Progenitor cell of endocrine pancreas (in vitro differentiated cells): Measurements from ENCODE around the gene TFAP2E. TPM values are rescaled to one million over a fixed set of nuclear protein-coding genes. Genes with fewer than 3 reads are reported as not detected.

ENCODE experiments used
- DNase-seq: peaks from one replicate; pipeline ENCODE4 v3.0.0; 2021; ENCODE audit warnings: low spot score; ENCODE audit not compliant: unreplicated experiment
- H3K27ac Mint-ChIP-seq: 2 replicates; pipeline ENCODE4 v1.8.0; 2021; ENCODE audit warnings: mild to moderate bottlenecking, moderate library complexity, mixed read lengths
- H3K27me3 Mint-ChIP-seq: 2 replicates; pipeline ENCODE4 v1.8.0; 2021; ENCODE audit warnings: mixed read lengths
- H3K36me3 Mint-ChIP-seq: 2 replicates; pipeline ENCODE4 v1.8.0; 2022; ENCODE audit warnings: mixed read lengths; ENCODE audit not compliant: insufficient read depth
- H3K4me1 Mint-ChIP-seq: 2 replicates; pipeline ENCODE4 v1.8.0; 2021; ENCODE audit warnings: low read depth, mixed read lengths
- H3K4me3 Mint-ChIP-seq: 2 replicates; pipeline ENCODE4 v1.8.0; 2021; ENCODE audit warnings: low read depth, mild to moderate bottlenecking, moderate library complexity, mixed read lengths
- H3K9me3 Mint-ChIP-seq: 2 replicates; pipeline ENCODE4 v1.8.0; 2021; ENCODE audit warnings: low read depth, mixed read lengths
- CTCF ChIP-seq: fragments of 200-600 bp; sonication (generic); IDR thresholded peaks from one replicate; pipeline ENCODE4 v1.5.0; 2021; ENCODE audit warnings: antibody characterized with exemption, mild to moderate bottlenecking; ENCODE audit not compliant: unreplicated experiment
- total RNA-seq: library from RNA; stranded (reverse); gene quantifications from 2 replicates; pipeline ENCODE4 v1.2.1, GENCODE V29; 2021

Gene TFAP2E
- total RNA-seq, 1 donor from 2014 or later, result 0.55 TPM

GRCh38 chr1:35564884-35565741 is 8.0 kb upstream of the TFAP2E start:
- Mint-ChIP-seq H3K36me3 (peaks cover 10% of the 10 kb centered on the region), H3K27me3 (peaks cover 21% of the 10 kb centered on the region), H3K4me1 (no peaks in the 10 kb centered on the region), H3K27ac (no peak overlapping the region), H3K4me3 (no peak overlapping the region), H3K9me3 (no peaks in the 10 kb centered on the region)
- DNase-seq, result no peak
- no peak for TF ChIP-seq CTCF

- no peak for DNase-seq
- Mint-ChIP-seq H3K4me3 (no peak overlapping the region), H3K36me3 (peaks cover 10% of the 10 kb centered on the region), H3K4me1 (no peaks in the 10 kb centered on the region), H3K27me3 (peaks cover 27% of the 10 kb centered on the region), H3K27ac (no peak overlapping the region), H3K9me3 (no peaks in the 10 kb centered on the region)
- TF ChIP-seq CTCF, result no peak
Observed at GRCh38 chr1:35565742-35566133, 7.4 kb upstream of the TFAP2E start.

- Mint-ChIP-seq H3K36me3 (peaks cover 9% of the 10 kb centered on the region), H3K27ac (no peak overlapping the region), H3K4me1 (no peaks in the 10 kb centered on the region), H3K4me3 (no peak overlapping the region), H3K9me3 (no peaks in the 10 kb centered on the region), H3K27me3 (peaks cover 50% of the 10 kb centered on the region)
- TF ChIP-seq CTCF, result no peak
- no peak for DNase-seq
Observed at GRCh38 chr1:35567947-35568558, 5.1 kb upstream of the TFAP2E start.

GRCh38 chr1:35568975-35569395 is 4.1 kb upstream of the TFAP2E start:
- peaks cover 52% of the 10 kb centered on the region for H3K27me3 Mint-ChIP-seq

More at GRCh38 chr1:35568975-35569395, 4.1 kb upstream of the TFAP2E start:
- Mint-ChIP-seq H3K36me3 (peaks cover 6% of the 10 kb centered on the region), H3K27ac (no peak overlapping the region), H3K4me3 (no peak overlapping the region), H3K4me1 (no peaks in the 10 kb centered on the region), H3K9me3 (no peaks in the 10 kb centered on the region)
- peak; percentile 88 for TF ChIP-seq CTCF
- DNase-seq, result peak; percentile 60
